ENCODE results near the gene KMT2B. TPM values are rescaled to one million over a fixed set of nuclear protein-coding genes. Genes with fewer than 3 reads are reported as not detected.

Gene KMT2B
- total RNA-seq, 1 experiment from 2014 or later = 66.6 TPM

- TF ChIP-seq MXD4 (CRISPR knock-in tag; IDR thresholded peaks at IDR 0.05; ENCODE audit: borderline replicate concordance) (no peak), JUN (CRISPR knock-in tag; IDR thresholded peaks at IDR 0.05) (no peak), CBFB (CRISPR knock-in tag; IDR thresholded peaks at IDR 0.05; ENCODE audit: low read depth) (no peak), IRF2 (CRISPR knock-in tag; IDR thresholded peaks at IDR 0.05; ENCODE audit: borderline replicate concordance, low read depth) (no peak), E2F1 (CRISPR knock-in tag; IDR thresholded peaks at IDR 0.05) (no peak), TEAD4 (CRISPR knock-in tag; IDR thresholded peaks at IDR 0.05) (no peak)
Measured at GRCh38 chr19:35773020-35773806, 55.4 kb downstream of the KMT2B start (continued).

GRCh38 chr19:35774274-35775045, 56.7 kb downstream of the KMT2B start:
- TF ChIP-seq ZNF425 (CRISPR knock-in tag; conservative IDR thresholded peaks at IDR 0.05) = no peak
- TF ChIP-seq IRF2 (CRISPR knock-in tag; IDR thresholded peaks at IDR 0.05; ENCODE audit: borderline replicate concordance, low read depth) = no peak
- TF ChIP-seq FOXP4 (CRISPR knock-in tag; IDR thresholded peaks at IDR 0.05) = no peak
- no peak for TF ChIP-seq SMAD3 (CRISPR knock-in tag; IDR thresholded peaks at IDR 0.05; ENCODE audit: borderline replicate concordance)
- no peak for TF ChIP-seq CTCF (IDR thresholded peaks at IDR 0.05)
- no peak for TF ChIP-seq ERG (CRISPR knock-in tag; IDR thresholded peaks at IDR 0.05)
- TF ChIP-seq ZNF281 (CRISPR knock-in tag; IDR thresholded peaks at IDR 0.05) = no peak
- TF ChIP-seq KAT7 (CRISPR knock-in tag; IDR thresholded peaks at IDR 0.05; ENCODE audit: borderline replicate concordance) = no peak
- no peak for TF ChIP-seq ARID4B (CRISPR knock-in tag; IDR thresholded peaks at IDR 0.05; ENCODE audit: borderline replicate concordance)
- CTCF ChIA-PET = interaction anchor here (2.5 kb wide), 1 partner anchor 10 kb away, joined by 11 read pairs; no protein-coding TSS in a partner anchor
- H3K4me3 Mint-ChIP-seq = peak overlapping the region; percentile 53
- H3K27ac Mint-ChIP-seq = no peak overlapping the region
- DNase-seq (ENCODE audit: low spot score) (no peak), ATAC-seq (no peak)
- H3K27me3 Mint-ChIP-seq (ENCODE audit: low read depth) = peaks cover 30% of the 10 kb centered on the region
- H3K4me1 Mint-ChIP-seq = peaks cover 30% of the 10 kb centered on the region
- POLR2A ChIA-PET = interaction anchor here (0.6 to 0.7 kb wide), 2 partner anchors 34 to 131 kb away, joined by 4 to 6 read pairs; no protein-coding TSS in a partner anchor
- H3K36me3 Mint-ChIP-seq = no peaks in the 10 kb centered on the region
- no peaks in the 10 kb centered on the region for H3K9me3 Mint-ChIP-seq
